Lower leg skin (tissue), 4 donors: ENCODE data around the gene PTPRN2. TPM values are rescaled to one million over a fixed set of nuclear protein-coding genes. Genes with fewer than 3 reads are reported as not detected.

Experiments used
- DNase-seq, 2 donors: peaks; one replicate each; pipeline ENCODE4 v3.0.0-alpha.2; 2019; ENCODE audit warnings: low spot score in 2 of 2
- H3K4me3 ChIP-seq: fragments of 200-600 bp; sonication (generic); 2 replicates; pipeline ENCODE4 v1.5.1; 2017; ENCODE audit warnings: mild to moderate bottlenecking, low read depth; ENCODE audit not compliant: poor library complexity, severe bottlenecking
- CTCF ChIP-seq, 3 donors: fragments of 450-650 bp; IDR thresholded peaks; one replicate each; pipeline ENCODE4 v1.5.1; 2016; ENCODE audit warnings: antibody characterized with exemption in 3 of 3, mild to moderate bottlenecking in 3 of 3, moderate library complexity in 2 of 3
- POLR2A ChIP-seq, 2 donors: fragments of 450-650 bp; IDR thresholded peaks; one replicate each; pipeline ENCODE4 v1.6.1; 2016 to 2017; ENCODE audit warnings: antibody characterized with exemption in 2 of 2, mild to moderate bottlenecking in 1 of 2, moderate library complexity in 1 of 2
- WGBS, 2 donors: methylation state at CpG; one replicate each; pipeline ENCODE4 v1.1.5; 2018; 5-methylcytosine and 5-hydroxymethylcytosine counted together
- intact Hi-C: fragments of 100-400 bp; cut with DNase I; formaldehyde crosslinking; loops from one replicate; pipeline ENCODE4 v1.15.0; 2023; ENCODE audit warnings: low total_unique reads
- total RNA-seq, 4 donors: library from RNA; depleted of rRNA; stranded (reverse); fragments of >200 nt; gene quantifications; one replicate each; pipeline ENCODE4 v1.1.0, GENCODE V29; 2016

PTPRN2 gene
- total RNA-seq, 4 donors from 2014 or later = 0.11 to 1.6 (median 0.92) TPM

GRCh38 chr7:158563051-158563450 lies 24.6 kb downstream of the PTPRN2 start:
- WGBS, 2 donors = 91 to 93% methylated on average over 13 of the region's 13 CpGs
- TF ChIP-seq POLR2A (IDR thresholded peaks at IDR 0.05) (no peak), CTCF (IDR thresholded peaks at IDR 0.05) (no peak)
- no peak overlapping the region for H3K4me3 ChIP-seq
- intact Hi-C loops = no loop called here
- no peak for DNase-seq

GRCh38 chr7:158562517-158562916 lies 25.1 kb downstream of the PTPRN2 start:
- intact Hi-C loops = no loop called here
- no peak overlapping the region for H3K4me3 ChIP-seq
- no peak for TF ChIP-seq POLR2A (IDR thresholded peaks at IDR 0.05)
- no peak for TF ChIP-seq CTCF (IDR thresholded peaks at IDR 0.05)
- DNase-seq = no peak
- WGBS, 2 donors = 86 to 92% methylated on average over 6 of the region's 6 CpGs

- H3K4me3 ChIP-seq = no peak overlapping the region
- TF ChIP-seq CTCF (IDR thresholded peaks at IDR 0.05) (no peak), POLR2A (IDR thresholded peaks at IDR 0.05) (no peak)
- 85% methylated on average over 7 of the region's 7 CpGs for WGBS, 2 donors
- intact Hi-C loops = no loop called here
- no peak for DNase-seq
These were observed 26.0 kb downstream of the PTPRN2 start for GRCh38 chr7:158561659-158562058.

GRCh38 chr7:158560386-158560785 lies 27.2 kb downstream of the PTPRN2 start:
- TF ChIP-seq CTCF (IDR thresholded peaks at IDR 0.05) (no peak), POLR2A (IDR thresholded peaks at IDR 0.05) (no peak)
- intact Hi-C loops = no loop called here
- 86 to 89% methylated on average over 12 of the region's 12 CpGs for WGBS, 2 donors
- no peak for DNase-seq
- H3K4me3 ChIP-seq = no peak overlapping the region

GRCh38 chr7:158559356-158559755 lies 28.3 kb downstream of the PTPRN2 start:
- WGBS, 2 donors = 74% methylated on average over 6 of the region's 6 CpGs
- DNase-seq = no peak
- no peak for TF ChIP-seq POLR2A (IDR thresholded peaks at IDR 0.05)
- no peak for TF ChIP-seq CTCF (IDR thresholded peaks at IDR 0.05)
- intact Hi-C loops = loop anchor here (5.0 kb wide), 1 partner anchor 822 kb away; no protein-coding TSS in a partner anchor
- H3K4me3 ChIP-seq = no peak overlapping the region

- no peak for DNase-seq
- intact Hi-C loops = loop anchor here (5.0 kb wide), 1 partner anchor 822 kb away; no protein-coding TSS in a partner anchor
- TF ChIP-seq CTCF (IDR thresholded peaks at IDR 0.05) (no peak), POLR2A (IDR thresholded peaks at IDR 0.05) (no peak)
- no peak overlapping the region for H3K4me3 ChIP-seq
- 48 to 63% methylated on average over 3 of the region's 3 CpGs for WGBS, 2 donors
These were observed 28.8 kb downstream of the PTPRN2 start for GRCh38 chr7:158558816-158559215.
